Stimulated activated CD8-positive, alpha-beta memory T cell treated with anti-CD3 and anti-CD28 coated beads, Interleukin-4, amount 100 ng/mL, for 4 hours (primary cell): Measurements from ENCODE around the gene PLD6.
A peak's percentile ranks its signal among the peaks of the same experiment; 100 is the strongest.

Experiments
- DNase-seq, 2 donors: peaks; one replicate each; pipeline ENCODE4 v3.0.0-alpha.2; 2020; ENCODE audit warnings: low read depth in 2 of 2, low spot score in 1 of 2

PLD6 gene

GRCh38 chr17:17227608-17228520, 21.7 kb upstream of the PLD6 start:
- no peak for DNase-seq

- DNase-seq, result no peak
These were observed 20.5 kb upstream of the PLD6 start for GRCh38 chr17:17226451-17227265.

- DNase-seq, result no peak
These were observed 19.8 kb upstream of the PLD6 start for GRCh38 chr17:17225901-17226300.

- DNase-seq, result no peak
These were observed 18.0 kb upstream of the PLD6 start for GRCh38 chr17:17224137-17224536.

GRCh38 chr17:17223736-17224135, 17.6 kb upstream of the PLD6 start:
- DNase-seq, result no peak

- no peak for DNase-seq
These were observed 15.2 kb upstream of the PLD6 start for GRCh38 chr17:17221329-17221728.

GRCh38 chr17:17220529-17220928, 14.4 kb upstream of the PLD6 start:
- no peak for DNase-seq

GRCh38 chr17:17217995-17218394, 11.9 kb upstream of the PLD6 start:
- DNase-seq, result no peak

- no peak for DNase-seq
These were observed 10.6 kb upstream of the PLD6 start for GRCh38 chr17:17216776-17217175.

GRCh38 chr17:17216236-17216635, 10.1 kb upstream of the PLD6 start:
- DNase-seq, result no peak

GRCh38 chr17:17215575-17215974, 9.4 kb upstream of the PLD6 start:
- DNase-seq, result no peak

GRCh38 chr17:17214646-17215436, 8.7 kb upstream of the PLD6 start:
- DNase-seq, result no peak

GRCh38 chr17:17213775-17214174, 7.6 kb upstream of the PLD6 start:
- DNase-seq, result no peak

GRCh38 chr17:17207998-17208397, 1.9 kb upstream of the PLD6 start:
- DNase-seq, result no peak

GRCh38 chr17:17206913-17207335, 791 bp upstream of the PLD6 start:
- no peak for DNase-seq

GRCh38 chr17:17205368-17206123, 587 bp downstream of the PLD6 start:
- peak in 1 of 2 donors; percentile 48 for DNase-seq

- DNase-seq, result no peak
These were observed 1.4 kb downstream of the PLD6 start for GRCh38 chr17:17204635-17205231.

GRCh38 chr17:17204041-17204591, 2.0 kb downstream of the PLD6 start:
- no peak for DNase-seq

- DNase-seq, result no peak
These were observed 2.9 kb downstream of the PLD6 start for GRCh38 chr17:17203173-17203730.

GRCh38 chr17:17201907-17202306, 4.2 kb downstream of the PLD6 start:
- no peak for DNase-seq
